Measurements from ENCODE around the gene RPRD1B. TPM values are rescaled to one million over a fixed set of nuclear protein-coding genes. Genes with fewer than 3 reads are reported as not detected.

RPRD1B gene
- polyA plus RNA-seq (2011; rRNA removed) = 19.7 and 21.0 TPM in 2 replicates
- 10.2 and 13.6 TPM in 2 replicates for polyA minus RNA-seq (2011; rRNA and poly(A)+ RNA removed)

- TF ChIP-seq CTCF (IDR thresholded peaks at IDR 0.05; ENCODE audit: insufficient read depth, low read depth, low read length) = no peak
- ChIA-PET POLR2A (interaction anchor here (0.5 to 0.7 kb wide), 2 partner anchors 411 to 748 kb away, joined by 3 to 6 read pairs; no protein-coding TSS in a partner anchor), CTCF (interaction anchor here (1.0 to 2.1 kb wide), 3 partner anchors 17 to 187 kb away, joined by 3 to 9 read pairs (median 6); no protein-coding TSS in a partner anchor)
- Histone ChIP-seq H3K36me3 (ENCODE audit: control insufficient read depth, insufficient read depth, low read length) (peaks cover 2% of the 10 kb centered on the region; the same call in 1 of the 2 replicates), H3K4me3 (ENCODE audit: low read depth, low read length) (peak within 1 kb of the TSS; percentile 71), H3K27me3 (ENCODE audit: control insufficient read depth, insufficient read depth, low read length) (no peaks in the 10 kb centered on the region)
- DNase-seq (ENCODE audit: low read depth) = no peak
Observed at GRCh38 chr20:38033330-38034107, at the start of gene RPRD1B, which contains the start of gene TTI1. Gene RPRD1B, plus strand, starts transcription at chr20:38033746. Its CDS starts 202 bp downstream, at chr20:38033948. Gene TTI1, minus strand, starts transcription at chr20:38033456. Its CDS starts 19,640 bp downstream, at chr20:38013816.

- Histone ChIP-seq H3K4me3 (ENCODE audit: low read depth, low read length) (no peak overlapping the region), H3K27me3 (ENCODE audit: control insufficient read depth, insufficient read depth, low read length) (no peaks in the 10 kb centered on the region), H3K36me3 (ENCODE audit: control insufficient read depth, insufficient read depth, low read length) (no peaks in the 10 kb centered on the region)
- no peak for TF ChIP-seq CTCF (IDR thresholded peaks at IDR 0.05; ENCODE audit: insufficient read depth, low read depth, low read length)
- CTCF ChIA-PET = interaction anchor here (1.1 to 1.2 kb wide), 2 partner anchors 8 to 420 kb away, joined by 4 read pairs; no protein-coding TSS in a partner anchor
- DNase-seq (ENCODE audit: low read depth) = no peak
- POLR2A ChIA-PET = no interaction called here
Observed at GRCh38 chr20:37984018-37984785, 49.3 kb upstream of the RPRD1B start.

- H3K27me3 ChIP-seq (ENCODE audit: control insufficient read depth, insufficient read depth, low read length) = no peaks in the 10 kb centered on the region
- no peak overlapping the region for H3K4me3 ChIP-seq (ENCODE audit: low read depth, low read length)
- POLR2A ChIA-PET = no interaction called here
- no peak for DNase-seq (ENCODE audit: low read depth)
- TF ChIP-seq CTCF (IDR thresholded peaks at IDR 0.05; ENCODE audit: insufficient read depth, low read depth, low read length) = no peak
- no peaks in the 10 kb centered on the region for H3K36me3 ChIP-seq (ENCODE audit: control insufficient read depth, insufficient read depth, low read length)
- CTCF ChIA-PET = interaction anchor here (1.4 to 2.4 kb wide), 2 partner anchors 11 to 13 kb away, joined by 3 to 5 read pairs; no protein-coding TSS in a partner anchor
Observed at GRCh38 chr20:37986044-37986858, 47.3 kb upstream of the RPRD1B start.

GRCh38 chr20:37986873-37987601 lies 46.5 kb upstream of the RPRD1B start:
- ChIA-PET POLR2A (no interaction called here), CTCF (interaction anchor here (1.4 to 2.4 kb wide), 3 partner anchors 12 to 232 kb away, joined by 3 to 5 read pairs (median 4); no protein-coding TSS in a partner anchor)
- DNase-seq (ENCODE audit: low read depth) = peak; percentile 41
- Histone ChIP-seq H3K36me3 (ENCODE audit: control insufficient read depth, insufficient read depth, low read length) (no peaks in the 10 kb centered on the region), H3K4me3 (ENCODE audit: low read depth, low read length) (no peak overlapping the region), H3K27me3 (ENCODE audit: control insufficient read depth, insufficient read depth, low read length) (no peaks in the 10 kb centered on the region)
- TF ChIP-seq CTCF (IDR thresholded peaks at IDR 0.05; ENCODE audit: insufficient read depth, low read depth, low read length) = no peak

All from BJ (cell line).